K562 (cell line): ENCODE data around the gene NEURL1B.

ENCODE experiments used
- BHLHE40 ChIP-seq: IDR thresholded peaks from 2 replicates; pipeline ENCODE4 v1.6.1; 2011; ENCODE audit warnings: low read length, improper control_type of control experiment
- CCNT2 ChIP-seq: IDR thresholded peaks from 2 replicates; pipeline ENCODE4 v1.6.1; 2011; ENCODE audit warnings: borderline replicate concordance, low read depth, mild to moderate bottlenecking, moderate library complexity, mixed read lengths, low read length; ENCODE audit not compliant: insufficient read length; ENCODE audit errors: extremely low read depth
- DPF2 ChIP-seq: fragments of 450-650 bp; IDR thresholded peaks from 2 replicates; pipeline ENCODE4 v1.6.1; 2016
- ELF4 ChIP-seq: fragments of 450-650 bp; formaldehyde crosslinking; IDR thresholded peaks from 2 replicates; pipeline ENCODE4 v1.4.0; 2022; ENCODE audit warnings: missing genetic modification characterization
- ESRRA ChIP-seq: fragments of 450-650 bp; IDR thresholded peaks from 2 replicates; pipeline ENCODE4 v1.6.1; 2014; ENCODE audit warnings: low read depth, mild to moderate bottlenecking, moderate library complexity, borderline replicate concordance
- FOXM1 ChIP-seq, 2 experiments: fragments of 450-650 bp in 1 of 2; sonication (generic) in 1 of 2; formaldehyde crosslinking in 1 of 2; IDR thresholded peaks; 2 replicates each; pipeline versions ENCODE4 v1.6.1 to v1.9.0; 2017 to 2022; ENCODE audit warnings: low read depth in 2 of 2, mild to moderate bottlenecking in 2 of 2, missing genetic modification reagents in 1 of 2, moderate library complexity in 1 of 2
- HCFC1 ChIP-seq: IDR thresholded peaks from 2 replicates; pipeline ENCODE4 v1.6.1; 2012; ENCODE audit warnings: low read depth, low read length, improper control_type of control experiment
- PHF8 ChIP-seq: fragments of 200-600 bp; sonication (generic); IDR thresholded peaks from 2 replicates; pipeline ENCODE4 v1.6.1; 2012; ENCODE audit warnings: mixed run types, mild to moderate bottlenecking, inconsistent platforms, low read length, moderate library complexity, borderline replicate concordance
- POLR2A ChIP-seq: fragments of 450-650 bp; conservative IDR thresholded peaks from 2 replicates; pipeline ENCODE4 v1.6.1; 2016
- SIN3A ChIP-seq, 2 experiments: fragments of 150-350 bp in 1 of 2; IDR thresholded peaks; 2 replicates each; pipeline ENCODE4 v1.6.1; 2011 to 2016; ENCODE audit warnings: borderline replicate concordance in 2 of 2, low read depth in 2 of 2, low read length in 2 of 2, mild to moderate bottlenecking in 2 of 2, moderate library complexity in 2 of 2; ENCODE audit not compliant: control insufficient read depth in 1 of 2
- TCF3 ChIP-seq: sonication (generic); formaldehyde crosslinking; IDR thresholded peaks from 2 replicates; pipeline ENCODE4 v1.4.0; 2020; ENCODE audit warnings: mild to moderate bottlenecking, missing genetic modification reagents
- ZNF431 ChIP-seq: sonication (generic); formaldehyde crosslinking; IDR thresholded peaks from 2 replicates; pipeline ENCODE4 v1.8.0; 2022; ENCODE audit warnings: mild to moderate bottlenecking, missing genetic modification reagents
- TF ChIP-seq, protein P1 (sequence below), 3 experiments: IDR thresholded peaks in 2 of 3; conservative IDR thresholded peaks in 1 of 3; 2 replicates each; pipeline ENCODE4 v1.5.1; 2011 to 2012; ENCODE audit warnings: low read length in 3 of 3, mild to moderate bottlenecking in 3 of 3, control low read depth in 2 of 3, improper control_type of control experiment in 1 of 3, inconsistent platforms in 1 of 3, low read depth in 1 of 3, mixed read lengths in 1 of 3, moderate library complexity in 1 of 3; ENCODE audit not compliant: insufficient read depth in 2 of 3

DNA sequence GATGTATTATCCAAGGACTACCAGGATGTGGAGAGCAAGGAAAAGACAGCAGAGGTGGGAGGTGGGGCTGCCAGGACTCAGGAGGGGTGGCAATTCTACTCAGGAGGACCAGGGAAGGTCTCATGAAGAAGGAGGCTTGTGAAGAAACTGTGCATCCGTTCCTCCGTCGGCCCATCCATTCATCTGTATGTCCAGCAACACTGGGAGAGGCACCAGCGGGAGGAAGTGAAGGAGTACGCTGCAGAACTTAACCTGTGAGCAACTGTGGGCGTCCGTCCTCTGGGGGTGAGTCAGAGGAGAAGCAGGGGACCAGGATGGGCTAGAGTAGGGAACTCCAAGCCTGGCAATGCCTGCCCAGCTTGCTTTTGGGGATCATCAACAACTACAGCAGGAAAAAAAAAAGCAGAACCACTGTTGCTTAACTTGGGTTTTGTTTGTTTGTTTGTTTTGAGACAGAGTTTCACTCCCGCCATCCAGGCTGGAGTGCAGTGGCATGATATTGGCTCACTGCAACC is 47.3 kb upstream of the NEURL1B start:
- TF ChIP-seq, protein P1, sequence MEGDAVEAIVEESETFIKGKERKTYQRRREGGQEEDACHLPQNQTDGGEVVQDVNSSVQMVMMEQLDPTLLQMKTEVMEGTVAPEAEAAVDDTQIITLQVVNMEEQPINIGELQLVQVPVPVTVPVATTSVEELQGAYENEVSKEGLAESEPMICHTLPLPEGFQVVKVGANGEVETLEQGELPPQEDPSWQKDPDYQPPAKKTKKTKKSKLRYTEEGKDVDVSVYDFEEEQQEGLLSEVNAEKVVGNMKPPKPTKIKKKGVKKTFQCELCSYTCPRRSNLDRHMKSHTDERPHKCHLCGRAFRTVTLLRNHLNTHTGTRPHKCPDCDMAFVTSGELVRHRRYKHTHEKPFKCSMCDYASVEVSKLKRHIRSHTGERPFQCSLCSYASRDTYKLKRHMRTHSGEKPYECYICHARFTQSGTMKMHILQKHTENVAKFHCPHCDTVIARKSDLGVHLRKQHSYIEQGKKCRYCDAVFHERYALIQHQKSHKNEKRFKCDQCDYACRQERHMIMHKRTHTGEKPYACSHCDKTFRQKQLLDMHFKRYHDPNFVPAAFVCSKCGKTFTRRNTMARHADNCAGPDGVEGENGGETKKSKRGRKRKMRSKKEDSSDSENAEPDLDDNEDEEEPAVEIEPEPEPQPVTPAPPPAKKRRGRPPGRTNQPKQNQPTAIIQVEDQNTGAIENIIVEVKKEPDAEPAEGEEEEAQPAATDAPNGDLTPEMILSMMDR (IDR thresholded peaks at IDR 0.05 in 2 of 3, conservative IDR thresholded peaks at IDR 0.05 in 1 of 3; ENCODE audit: insufficient read depth in 2 of 3, low read depth in 1 of 3, low read length in 3 of 3): no peak
- no peak for TF ChIP-seq SIN3A (IDR thresholded peaks at IDR 0.05; ENCODE audit: borderline replicate concordance in 2 of 2, control insufficient read depth in 1 of 2, low read depth in 2 of 2, low read length in 2 of 2)
- no peak for TF ChIP-seq HCFC1
- TF ChIP-seq BHLHE40: no peak
- TF ChIP-seq TCF3: no peak
- no peak for TF ChIP-seq DPF2
- no peak for TF ChIP-seq POLR2A
- TF ChIP-seq PHF8: no peak
- no peak for TF ChIP-seq FOXM1 (IDR thresholded peaks at IDR 0.05; ENCODE audit: low read depth)
- no peak for TF ChIP-seq FOXM1 (CRISPR knock-in tag; IDR thresholded peaks at IDR 0.05; ENCODE audit: low read depth)
- TF ChIP-seq CCNT2: no peak
- no peak for TF ChIP-seq ESRRA
- TF ChIP-seq ELF4: no peak
- TF ChIP-seq ZNF431: no peak
